ENCODE results near the gene KDR.

Gene KDR

DNA sequence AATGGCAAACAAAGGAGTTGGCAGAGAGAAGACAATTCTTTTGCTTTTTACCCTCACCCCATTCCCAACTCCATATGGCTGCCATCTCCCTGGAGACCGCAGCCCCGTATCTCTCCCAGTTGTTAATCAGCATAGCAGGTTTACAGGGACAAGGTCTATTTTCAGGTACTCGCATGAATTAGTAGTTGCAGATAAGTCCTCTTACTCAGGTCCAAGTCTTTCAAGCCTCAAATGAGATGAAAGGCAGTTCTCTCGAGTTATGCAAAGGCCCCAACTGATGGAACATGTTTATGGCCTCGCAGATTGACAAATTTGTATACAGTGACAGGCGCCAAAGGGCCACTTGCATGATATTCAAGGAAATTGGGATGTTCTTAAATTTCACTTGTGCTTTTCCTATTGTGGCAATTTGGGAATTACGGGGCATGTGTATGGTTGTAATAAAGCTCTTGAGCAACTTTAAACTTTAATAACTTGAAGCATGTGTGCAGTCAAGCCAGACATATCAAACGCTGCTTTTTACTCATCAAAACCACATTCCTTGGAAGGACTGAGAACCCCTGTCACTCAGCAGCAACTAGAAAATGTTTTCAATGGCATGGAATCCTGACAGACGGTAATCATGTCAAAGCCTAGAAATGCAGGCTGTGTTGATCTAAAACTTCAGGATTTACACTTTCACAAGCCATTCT, 45.1 kb downstream of the KDR start:
- ChIA-PET POLR2A (no interaction called here), CTCF (no interaction called here)
- no peak for DNase-seq (ENCODE audit: extremely low spot score)
- no peak for TF ChIP-seq L3MBTL2 (conservative IDR thresholded peaks at IDR 0.05)
- no peak for TF ChIP-seq SP1 (IDR thresholded peaks at IDR 0.05)
- no peak; the same call in 1 of the 2 replicates for TF ChIP-seq PKNOX1 (IDR thresholded peaks at IDR 0.05)
- no peak for TF ChIP-seq LEF1 (IDR thresholded peaks at IDR 0.05; ENCODE audit: borderline replicate concordance)
- TF ChIP-seq ZNF384 (IDR thresholded peaks at IDR 0.05), result no peak
- TF ChIP-seq ARNT (IDR thresholded peaks at IDR 0.05), result no peak
- no peak for TF ChIP-seq SUZ12 (IDR thresholded peaks at IDR 0.05)
- TF ChIP-seq CTBP1 (IDR thresholded peaks at IDR 0.05; ENCODE audit: borderline replicate concordance), result no peak
- no peak for TF ChIP-seq NFRKB (IDR thresholded peaks at IDR 0.05)
- TF ChIP-seq TARDBP (IDR thresholded peaks at IDR 0.05), result no peak

GRCh38 chr4:55079451-55080173, 45.8 kb downstream of the KDR start:
- CTCF ChIA-PET, result no interaction called here
- DNase-seq (ENCODE audit: extremely low spot score), result no peak
- TF ChIP-seq FOXK2 (IDR thresholded peaks at IDR 0.05), result no peak
- no peak for TF ChIP-seq LEF1 (IDR thresholded peaks at IDR 0.05; ENCODE audit: borderline replicate concordance)
- no peak for TF ChIP-seq FOXM1 (IDR thresholded peaks at IDR 0.05; ENCODE audit: borderline replicate concordance)
- TF ChIP-seq FOXA1 (IDR thresholded peaks at IDR 0.05), result no peak
- no peak for TF ChIP-seq L3MBTL2 (conservative IDR thresholded peaks at IDR 0.05)
- no peak for TF ChIP-seq TARDBP (IDR thresholded peaks at IDR 0.05)
- no peak for TF ChIP-seq NFRKB (IDR thresholded peaks at IDR 0.05)
- TF ChIP-seq ZNF384 (IDR thresholded peaks at IDR 0.05), result no peak
- no peak for TF ChIP-seq SP1 (IDR thresholded peaks at IDR 0.05)
- TF ChIP-seq PKNOX1 (IDR thresholded peaks at IDR 0.05), result no peak
- no peak for TF ChIP-seq ELF4 (IDR thresholded peaks at IDR 0.05)
- no peak for TF ChIP-seq SUZ12 (IDR thresholded peaks at IDR 0.05)
- TF ChIP-seq CTBP1 (IDR thresholded peaks at IDR 0.05; ENCODE audit: borderline replicate concordance), result no peak
- TF ChIP-seq ARNT (IDR thresholded peaks at IDR 0.05), result no peak
- no peak for TF ChIP-seq BHLHE40 (IDR thresholded peaks at IDR 0.05; ENCODE audit: borderline replicate concordance)
- POLR2A ChIA-PET, result no interaction called here

GRCh38 chr4:55078987-55079386, 46.4 kb downstream of the KDR start:
- DNase-seq (ENCODE audit: extremely low spot score), result no peak
- no peak for TF ChIP-seq BHLHE40 (IDR thresholded peaks at IDR 0.05; ENCODE audit: borderline replicate concordance)
- no peak for TF ChIP-seq ELF4 (IDR thresholded peaks at IDR 0.05)
- TF ChIP-seq CTBP1 (IDR thresholded peaks at IDR 0.05; ENCODE audit: borderline replicate concordance), result no peak
- TF ChIP-seq TARDBP (IDR thresholded peaks at IDR 0.05), result no peak
- no peak for TF ChIP-seq FOXK2 (IDR thresholded peaks at IDR 0.05)
- no peak for TF ChIP-seq HDGF (IDR thresholded peaks at IDR 0.05; ENCODE audit: borderline replicate concordance)
- TF ChIP-seq LEF1 (IDR thresholded peaks at IDR 0.05; ENCODE audit: borderline replicate concordance), result no peak
- ChIA-PET CTCF (no interaction called here), POLR2A (no interaction called here)

- ChIA-PET CTCF (no interaction called here), POLR2A (no interaction called here)
- DNase-seq (ENCODE audit: extremely low spot score), result no peak
- TF ChIP-seq SUZ12 (IDR thresholded peaks at IDR 0.05), result no peak
- TF ChIP-seq FOXM1 (IDR thresholded peaks at IDR 0.05; ENCODE audit: borderline replicate concordance), result no peak
- no peak for TF ChIP-seq FOXK2 (IDR thresholded peaks at IDR 0.05)
- TF ChIP-seq ZNF384 (IDR thresholded peaks at IDR 0.05), result no peak
- TF ChIP-seq NFRKB (IDR thresholded peaks at IDR 0.05), result no peak
- no peak for TF ChIP-seq PKNOX1 (IDR thresholded peaks at IDR 0.05)
- TF ChIP-seq ELF4 (IDR thresholded peaks at IDR 0.05), result no peak
- no peak for TF ChIP-seq CTBP1 (IDR thresholded peaks at IDR 0.05; ENCODE audit: borderline replicate concordance)
- TF ChIP-seq HDGF (IDR thresholded peaks at IDR 0.05; ENCODE audit: borderline replicate concordance), result no peak
- no peak for TF ChIP-seq ARNT (IDR thresholded peaks at IDR 0.05)
- no peak for TF ChIP-seq SP1 (IDR thresholded peaks at IDR 0.05)
- no peak for TF ChIP-seq FOXA1 (IDR thresholded peaks at IDR 0.05)
- TF ChIP-seq BHLHE40 (IDR thresholded peaks at IDR 0.05; ENCODE audit: borderline replicate concordance), result no peak
- no peak for TF ChIP-seq L3MBTL2 (conservative IDR thresholded peaks at IDR 0.05)
- TF ChIP-seq LEF1 (IDR thresholded peaks at IDR 0.05; ENCODE audit: borderline replicate concordance), result no peak
- no peak for TF ChIP-seq TARDBP (IDR thresholded peaks at IDR 0.05)
Measured at GRCh38 chr4:55077577-55077976, 47.8 kb downstream of the KDR start.

GRCh38 chr4:55075823-55076716, 49.3 kb downstream of the KDR start:
- TF ChIP-seq CTBP1 (IDR thresholded peaks at IDR 0.05; ENCODE audit: borderline replicate concordance) (no peak), FOXK2 (IDR thresholded peaks at IDR 0.05) (no peak), ELF4 (IDR thresholded peaks at IDR 0.05) (no peak), NFRKB (IDR thresholded peaks at IDR 0.05) (no peak), FOXA1 (IDR thresholded peaks at IDR 0.05) (no peak), SP1 (IDR thresholded peaks at IDR 0.05) (no peak), SUZ12 (IDR thresholded peaks at IDR 0.05) (no peak), ZNF384 (IDR thresholded peaks at IDR 0.05) (no peak), L3MBTL2 (conservative IDR thresholded peaks at IDR 0.05) (no peak), TARDBP (IDR thresholded peaks at IDR 0.05) (no peak), HDGF (IDR thresholded peaks at IDR 0.05; ENCODE audit: borderline replicate concordance) (no peak), LEF1 (IDR thresholded peaks at IDR 0.05; ENCODE audit: borderline replicate concordance) (no peak)
- no peak for DNase-seq (ENCODE audit: extremely low spot score)
- POLR2A ChIA-PET, result no interaction called here
- CTCF ChIA-PET, result no interaction called here

Measured in HEK293T (cell line).